ENCODE results near the gene MAGED2.

The MAGED2 gene

DNA sequence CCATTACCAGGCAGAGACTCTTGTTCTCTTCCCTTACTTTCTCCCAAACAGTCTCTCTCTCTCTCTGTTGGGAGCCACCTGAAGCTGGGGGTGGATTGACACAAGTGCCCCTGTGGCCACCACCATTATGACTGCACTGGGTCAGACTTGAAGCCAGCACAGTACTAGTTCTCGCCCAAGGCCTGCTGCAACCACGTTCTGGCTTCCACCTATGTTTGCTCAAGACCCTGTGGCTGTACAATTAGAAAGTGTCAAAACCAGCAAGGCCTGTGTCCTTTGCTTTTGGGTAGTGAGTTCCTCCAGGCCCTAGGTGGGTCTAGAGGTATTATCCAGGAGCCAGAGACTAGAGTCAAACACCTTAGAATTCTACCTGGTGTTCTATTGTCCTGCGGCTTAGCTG lies 31.0 kb downstream of the MAGED2 start:
- TF ChIP-seq, protein P1, sequence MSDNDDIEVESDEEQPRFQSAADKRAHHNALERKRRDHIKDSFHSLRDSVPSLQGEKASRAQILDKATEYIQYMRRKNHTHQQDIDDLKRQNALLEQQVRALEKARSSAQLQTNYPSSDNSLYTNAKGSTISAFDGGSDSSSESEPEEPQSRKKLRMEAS (IDR thresholded peaks at IDR 0.05): no peak
- TF ChIP-seq FOXM1 (IDR thresholded peaks at IDR 0.05; ENCODE audit: borderline replicate concordance, low read depth) (no peak), EP300 (IDR thresholded peaks at IDR 0.05; ENCODE audit: borderline replicate concordance) (no peak)

DNA sequence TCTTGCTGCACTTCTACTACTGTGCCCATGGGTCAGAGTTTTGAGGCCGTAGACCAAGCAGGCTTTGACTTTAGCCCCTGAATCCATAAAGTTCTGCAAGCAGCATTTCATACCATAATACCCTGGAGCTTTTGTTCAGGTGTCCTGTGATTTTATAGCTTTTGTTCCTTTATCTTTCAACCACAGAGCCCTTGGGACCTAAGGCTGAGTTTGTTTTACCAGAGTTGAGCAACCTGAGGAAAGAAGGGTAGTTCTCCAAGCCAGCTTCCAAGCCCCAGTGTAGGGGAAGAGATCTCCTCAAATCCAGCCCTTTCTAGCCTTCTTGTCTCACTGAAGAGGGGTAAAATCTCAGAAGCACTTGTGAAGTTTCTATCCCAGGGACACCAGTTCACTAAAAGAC lies 35.1 kb downstream of the MAGED2 start:
- TF ChIP-seq ZBTB7A (IDR thresholded peaks at IDR 0.05; ENCODE audit: low read depth) (no peak), EP300 (IDR thresholded peaks at IDR 0.05; ENCODE audit: borderline replicate concordance) (no peak)
- TF ChIP-seq, protein P1 (IDR thresholded peaks at IDR 0.05): no peak
- TF ChIP-seq, protein P2, sequence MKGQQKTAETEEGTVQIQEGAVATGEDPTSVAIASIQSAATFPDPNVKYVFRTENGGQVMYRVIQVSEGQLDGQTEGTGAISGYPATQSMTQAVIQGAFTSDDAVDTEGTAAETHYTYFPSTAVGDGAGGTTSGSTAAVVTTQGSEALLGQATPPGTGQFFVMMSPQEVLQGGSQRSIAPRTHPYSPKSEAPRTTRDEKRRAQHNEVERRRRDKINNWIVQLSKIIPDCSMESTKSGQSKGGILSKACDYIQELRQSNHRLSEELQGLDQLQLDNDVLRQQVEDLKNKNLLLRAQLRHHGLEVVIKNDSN (IDR thresholded peaks at IDR 0.05): no peak

DNA sequence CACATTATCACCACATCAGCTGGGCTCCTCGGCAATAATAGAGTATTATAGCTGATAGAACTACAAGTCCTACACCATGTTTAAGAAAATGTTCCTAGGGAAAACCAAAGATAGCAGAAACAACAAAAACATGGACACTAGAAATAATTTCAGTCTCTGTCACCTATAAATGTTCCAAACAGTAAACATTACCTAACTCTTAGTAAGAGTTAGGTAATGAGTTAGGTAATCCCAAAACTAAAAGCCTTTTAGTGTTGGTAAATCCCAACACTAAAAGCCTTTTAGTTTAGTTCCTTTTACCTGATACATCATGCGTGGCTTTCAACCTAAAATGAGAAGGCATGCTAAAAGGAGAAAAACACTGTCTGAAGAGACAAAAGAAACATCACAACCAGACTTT lies 35.5 kb downstream of the MAGED2 start:
- TF ChIP-seq, protein P2 (IDR thresholded peaks at IDR 0.05): no peak
- no peak for TF ChIP-seq ZBTB7A (IDR thresholded peaks at IDR 0.05; ENCODE audit: low read depth)
- no peak for TF ChIP-seq EGR1 (IDR thresholded peaks at IDR 0.05)
- no peak for TF ChIP-seq NFIC (IDR thresholded peaks at IDR 0.05)
- TF ChIP-seq, protein P1 (IDR thresholded peaks at IDR 0.05): no peak
- TF ChIP-seq CREB1 (IDR thresholded peaks at IDR 0.05; ENCODE audit: low read depth): no peak
- TF ChIP-seq CEBPB (IDR thresholded peaks at IDR 0.05): no peak

DNA sequence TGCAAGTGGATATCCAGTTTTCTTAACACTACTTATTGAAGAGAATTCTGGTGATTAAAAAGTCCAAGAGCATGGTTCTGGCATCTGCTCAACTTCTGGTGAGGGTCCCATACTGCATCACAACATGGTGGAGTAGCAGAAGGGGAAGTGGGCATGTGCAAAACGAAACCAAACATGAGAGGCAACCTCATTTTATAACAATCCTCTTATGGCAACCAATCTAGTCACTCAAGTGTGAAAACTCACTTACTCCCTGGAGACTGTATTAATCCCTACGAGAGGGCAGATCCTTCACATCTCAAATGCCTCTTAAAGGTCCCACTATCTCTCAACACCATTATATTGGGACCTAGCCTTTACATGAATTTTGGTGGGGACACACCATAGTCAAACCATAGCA lies 57.7 kb downstream of the MAGED2 start:
- TF ChIP-seq NFIC (IDR thresholded peaks at IDR 0.05) (no peak), RAD21 (IDR thresholded peaks at IDR 0.05; ENCODE audit: low read depth) (no peak), EGR1 (IDR thresholded peaks at IDR 0.05) (no peak), EP300 (IDR thresholded peaks at IDR 0.05; ENCODE audit: borderline replicate concordance) (no peak)
- TF ChIP-seq, protein P1 (IDR thresholded peaks at IDR 0.05): no peak
